Erythroblast (primary cell): ENCODE results near the gene REV3L.
"Not testable (repeated sequence)": the region's sequence is repeated elsewhere in the genome, so short reads cannot be mapped to it uniquely, and the experiment has no call there.

Experiments used
- DNase-seq, 2 experiments: peaks; one replicate each; lab custom pipeline; 2025; lab: John Stamatoyannopoulos, UW
- GATA1 ChIP-seq: IDR thresholded peaks from 2 replicates; pipeline ENCODE4 v1.6.1; 2011; ENCODE audit warnings: low read depth, mild to moderate bottlenecking, control low read depth, low read length, moderate library complexity
- POLR2A ChIP-seq: IDR thresholded peaks from 2 replicates; pipeline ENCODE4 v1.6.1; 2011; ENCODE audit warnings: mild to moderate bottlenecking, low read length

Gene REV3L

GRCh38 chr6:111485342-111485741, 2.3 kb upstream of the REV3L start:
- TF ChIP-seq POLR2A (no peak), GATA1 (no peak)
- peak in 1 of 2 experiments; percentile 34 for DNase-seq

GRCh38 chr6:111484633-111484930, 1.6 kb upstream of the REV3L start:
- TF ChIP-seq POLR2A: no peak
- no peak for TF ChIP-seq GATA1
- DNase-seq: no peak

- TF ChIP-seq GATA1: no peak
- TF ChIP-seq POLR2A: peak; percentile 94
- DNase-seq: peak; percentile 92 to 94
These were observed 966 bp upstream of the REV3L start for GRCh38 chr6:111483736-111484632.

GRCh38 chr6:111482188-111482958, 645 bp downstream of the REV3L start:
- DNase-seq: peak; percentile 82 to 87
- TF ChIP-seq POLR2A (no peak), GATA1 (no peak)

- TF ChIP-seq POLR2A (no peak), GATA1 (no peak)
- DNase-seq: no peak
These were observed 1.2 kb downstream of the REV3L start for GRCh38 chr6:111481836-111482187.

- TF ChIP-seq GATA1: no peak
- no peak for TF ChIP-seq POLR2A
- DNase-seq: peak; percentile 34 to 50
These were observed 1.8 kb downstream of the REV3L start for GRCh38 chr6:111480988-111481822.

- no peak for TF ChIP-seq POLR2A
- no peak for TF ChIP-seq GATA1
- DNase-seq: peak; percentile 46 to 63
These were observed 4.3 kb downstream of the REV3L start for GRCh38 chr6:111478749-111479148.

GRCh38 chr6:111478064-111478476, 4.9 kb downstream of the REV3L start:
- peak in 1 of 2 experiments; percentile 29 for DNase-seq
- no peak for TF ChIP-seq GATA1
- TF ChIP-seq POLR2A: no peak

GRCh38 chr6:111477481-111477938, 5.5 kb downstream of the REV3L start:
- no peak for TF ChIP-seq GATA1
- no peak for TF ChIP-seq POLR2A
- DNase-seq: peak; percentile 43 to 58

GRCh38 chr6:111476061-111476460, 7.0 kb downstream of the REV3L start:
- DNase-seq: not testable (repeated sequence)

GRCh38 chr6:111474771-111475170, 8.2 kb downstream of the REV3L start:
- TF ChIP-seq GATA1: no peak
- TF ChIP-seq POLR2A: no peak
- no peak for DNase-seq

- no peak for DNase-seq
- no peak for TF ChIP-seq GATA1
- no peak for TF ChIP-seq POLR2A
These were observed 8.9 kb downstream of the REV3L start for GRCh38 chr6:111474106-111474505.

GRCh38 chr6:111472933-111473435, 10.0 kb downstream of the REV3L start:
- DNase-seq: no peak
- no peak for TF ChIP-seq POLR2A
- TF ChIP-seq GATA1: no peak
